ENCODE data around the gene MAPK1. TPM values are rescaled to one million over a fixed set of nuclear protein-coding genes. Genes with fewer than 3 reads are reported as not detected.

MAPK1 gene
- total and polyA plus RNA-seq, 5 donors: 14.8 to 126 (median 123) TPM

GRCh38 chr22:21711851-21712250 lies 155.6 kb downstream of the MAPK1 start:
- no peak overlapping the region for H3K27ac ChIP-seq (ENCODE audit: low read length)
- 91% methylated on average over 4 of the region's 4 CpGs for WGBS
- intact Hi-C loops (cut with DNase I): loop anchor here in 3 of 4 donors (5.0 kb wide), 2 partner anchors 225 to 240 kb away; partner anchors contain the start of gene PPM1F (in 2 of the 3)
- no peak overlapping the region for H3K4me3 ChIP-seq (ENCODE audit: low read length)
- DNase-seq: peak in 1 of 3 donors; percentile 2
- no peaks in the 10 kb centered on the region for H3K9me3 ChIP-seq (ENCODE audit: control insufficient read depth, low read length)
- ATAC-seq: no peak
- peaks cover 4% of the 10 kb centered on the region for H3K4me1 ChIP-seq (ENCODE audit: control insufficient read depth, insufficient read depth, low read length)
- H3K27me3 ChIP-seq (ENCODE audit: control insufficient read depth, insufficient read depth): no peaks in the 10 kb centered on the region

DNA sequence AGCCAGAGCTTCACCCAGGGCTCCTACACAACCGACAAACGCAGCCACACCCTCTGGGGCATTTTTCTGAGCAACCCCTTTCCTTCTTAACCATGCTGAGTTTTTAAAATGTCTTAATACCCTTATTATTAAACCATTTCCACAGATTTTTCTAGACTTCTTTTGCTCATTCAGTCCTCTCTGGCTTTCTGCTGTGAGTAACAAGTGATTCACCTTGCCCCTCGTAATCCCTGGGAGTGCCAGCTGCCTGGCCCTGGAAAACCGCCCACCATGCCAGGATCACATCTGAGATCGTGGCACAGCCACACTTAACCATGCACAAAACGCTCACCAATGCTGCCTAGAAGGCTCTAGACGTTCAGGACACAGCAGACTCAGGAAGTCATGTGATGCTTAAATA lies 157.3 kb downstream of the MAPK1 start:
- DNase-seq (peak in 1 of 3 donors; percentile 4), ATAC-seq (no peak)
- intact Hi-C loops (cut with DNase I): loop anchor here in 3 of 4 donors (5.0 kb wide), 2 partner anchors 227 to 242 kb away; partner anchors contain the start of gene PPM1F (in 2 of the 3)
- H3K4me1 ChIP-seq (ENCODE audit: control insufficient read depth, insufficient read depth, low read length): peaks cover 4% of the 10 kb centered on the region
- H3K27ac ChIP-seq (ENCODE audit: low read length): no peak overlapping the region
- H3K9me3 ChIP-seq (ENCODE audit: control insufficient read depth, low read length): no peaks in the 10 kb centered on the region
- 87% methylated on average over 7 of the region's 7 CpGs for WGBS
- H3K4me3 ChIP-seq (ENCODE audit: low read length): no peak overlapping the region
- H3K27me3 ChIP-seq (ENCODE audit: control insufficient read depth, insufficient read depth): no peaks in the 10 kb centered on the region

DNA sequence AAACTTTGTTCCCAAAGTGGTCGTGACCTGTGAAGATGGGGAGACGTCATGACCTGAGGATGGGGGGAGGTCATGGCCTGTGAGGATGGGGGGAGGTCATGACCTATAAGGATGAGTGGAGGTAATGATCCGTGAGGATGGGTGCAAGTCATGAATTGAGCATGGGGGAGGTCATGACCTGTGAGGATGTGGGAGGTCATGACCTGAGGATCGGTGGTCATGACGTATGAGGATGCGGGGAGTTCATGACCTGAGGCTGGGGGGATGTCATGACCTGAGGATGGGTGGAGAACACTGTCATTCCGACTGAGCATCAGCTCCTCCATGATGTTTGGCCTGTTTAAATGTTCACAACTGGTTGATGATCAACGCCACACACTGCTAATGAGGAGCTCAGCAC lies 157.8 kb downstream of the MAPK1 start:
- Histone ChIP-seq H3K27ac (ENCODE audit: low read length) (no peak overlapping the region), H3K27me3 (ENCODE audit: control insufficient read depth, insufficient read depth) (no peaks in the 10 kb centered on the region), H3K4me3 (ENCODE audit: low read length) (no peak overlapping the region), H3K4me1 (ENCODE audit: control insufficient read depth, insufficient read depth, low read length) (peaks cover 4% of the 10 kb centered on the region), H3K9me3 (ENCODE audit: control insufficient read depth, low read length) (no peaks in the 10 kb centered on the region)
- intact Hi-C loops (cut with DNase I): loop anchor here in 3 of 4 donors (5.0 kb wide), 2 partner anchors 228 to 243 kb away; partner anchors contain the start of gene PPM1F (in 2 of the 3)
- ATAC-seq (no peak), DNase-seq (peak in 1 of 3 donors; percentile 4)
- 79% methylated on average over 8 of the region's 8 CpGs for WGBS

GRCh38 chr22:21708960-21709359 lies 158.5 kb downstream of the MAPK1 start:
- DNase-seq (peak in 1 of 3 donors; percentile 35), ATAC-seq (no peak)
- no peaks in the 10 kb centered on the region for H3K9me3 ChIP-seq (ENCODE audit: control insufficient read depth, low read length)
- H3K27ac ChIP-seq (ENCODE audit: low read length): no peak overlapping the region
- WGBS: 97% methylated on average over 6 of the region's 6 CpGs
- peaks cover 4% of the 10 kb centered on the region for H3K4me1 ChIP-seq (ENCODE audit: control insufficient read depth, insufficient read depth, low read length)
- intact Hi-C loops (cut with DNase I): no loop called here
- H3K4me3 ChIP-seq (ENCODE audit: low read length): no peak overlapping the region
- no peaks in the 10 kb centered on the region for H3K27me3 ChIP-seq (ENCODE audit: control insufficient read depth, insufficient read depth)

- peaks cover 4% of the 10 kb centered on the region for H3K4me1 ChIP-seq (ENCODE audit: control insufficient read depth, insufficient read depth, low read length)
- ATAC-seq (peak in 1 of 2 donors; percentile 16), DNase-seq (no peak)
- intact Hi-C loops (cut with DNase I): no loop called here
- no peak overlapping the region for H3K4me3 ChIP-seq (ENCODE audit: low read length)
- H3K27ac ChIP-seq (ENCODE audit: low read length): no peak overlapping the region
- WGBS: 40% methylated on average over 3 of the region's 3 CpGs
- no peaks in the 10 kb centered on the region for H3K9me3 ChIP-seq (ENCODE audit: control insufficient read depth, low read length)
- H3K27me3 ChIP-seq (ENCODE audit: control insufficient read depth, insufficient read depth): no peaks in the 10 kb centered on the region
These were observed 159.8 kb downstream of the MAPK1 start for GRCh38 chr22:21707677-21708076.

Other genes starting within 250 kb of the MAPK1 start
- gene YDJC, start 237.6 kb downstream of the MAPK1 start, total RNA-seq: 1 to 10 TPM; 3.6 to 5.8 (median 5.3) TPM
- gene YDJC, start 237.6 kb downstream of the MAPK1 start, polyA plus RNA-seq: 7.9 TPM
- gene CCDC116, start 234.9 kb downstream of the MAPK1 start, total RNA-seq: under 1 TPM in 2 of 4 donors, not detected in 2; 0.34 TPM
- gene CCDC116, start 234.9 kb downstream of the MAPK1 start, polyA plus RNA-seq: 0.29 TPM
- 10 to 100 TPM; 14.4 to 37.5 (median 33.4) TPM for gene SDF2L1, start 225.3 kb downstream of the MAPK1 start, total RNA-seq
- 35.9 TPM for gene SDF2L1, start 225.3 kb downstream of the MAPK1 start, polyA plus RNA-seq
- 10 to 100 TPM; 20.4 to 32.0 (median 26.0) TPM for gene PPIL2, start 201.6 kb downstream of the MAPK1 start, total RNA-seq
- gene PPIL2, start 201.6 kb downstream of the MAPK1 start, polyA plus RNA-seq: 22.6 TPM
- 10 to 100 TPM in 1 of 4 donors, 1 to 10 TPM in 3; 4.7 to 12.5 (median 6.4) TPM for gene YPEL1, start 131.9 kb downstream of the MAPK1 start, total RNA-seq
- 4.1 TPM for gene YPEL1, start 131.9 kb downstream of the MAPK1 start, polyA plus RNA-seq
- gene PPM1F, start 85.2 kb upstream of the MAPK1 start, total RNA-seq: 10 to 100 TPM; 19.7 to 25.5 (median 22.0) TPM
- gene PPM1F, start 85.2 kb upstream of the MAPK1 start, polyA plus RNA-seq: 17.5 TPM
- gene TOP3B, start 115.1 kb upstream of the MAPK1 start, total RNA-seq: 10 to 100 TPM; 12.7 to 17.8 (median 13.8) TPM
- gene TOP3B, start 115.1 kb upstream of the MAPK1 start, polyA plus RNA-seq: 11.1 TPM

All from right cardiac atrium (tissue), 5 donors.